Cerebellar cortex (tissue), 1 donor: ENCODE results near the gene KLHDC3.
A peak's percentile ranks its signal among the peaks of the same experiment; 100 is the strongest.
"Not testable (repeated sequence)": the region's sequence is repeated elsewhere in the genome, so short reads cannot be mapped to it uniquely, and the experiment has no call there.

ENCODE experiments used
- DNase-seq: peaks from one replicate; pipeline ENCODE4 v3.0.0-alpha.2; 2015; ENCODE audit warnings: low spot score

Gene KLHDC3

GRCh38 chr6:43029120-43029519 is 15.1 kb downstream of the KLHDC3 start:
- no peak for DNase-seq

GRCh38 chr6:43032326-43032725 is 18.3 kb downstream of the KLHDC3 start:
- DNase-seq, result no peak

GRCh38 chr6:43033496-43034189 is 19.6 kb downstream of the KLHDC3 start:
- no peak for DNase-seq

- DNase-seq, result no peak
These were observed 20.1 kb downstream of the KLHDC3 start for GRCh38 chr6:43034190-43034525.

- DNase-seq, result no peak
These were observed 21.6 kb downstream of the KLHDC3 start for GRCh38 chr6:43035495-43036194.

- DNase-seq, result no peak
These were observed 22.7 kb downstream of the KLHDC3 start for GRCh38 chr6:43036712-43037111.

GRCh38 chr6:43037197-43037596 is 23.1 kb downstream of the KLHDC3 start:
- DNase-seq, result no peak

GRCh38 chr6:43037706-43038105 is 23.7 kb downstream of the KLHDC3 start:
- DNase-seq, result no peak

- DNase-seq, result no peak
These were observed 24.7 kb downstream of the KLHDC3 start for GRCh38 chr6:43038727-43039126.

- DNase-seq, result peak; percentile 62
These were observed 26.7 kb downstream of the KLHDC3 start for GRCh38 chr6:43040542-43041257.

GRCh38 chr6:43041475-43041874 is 27.4 kb downstream of the KLHDC3 start:
- DNase-seq, result not testable (repeated sequence)

- no peak for DNase-seq
These were observed 29.3 kb downstream of the KLHDC3 start for GRCh38 chr6:43043310-43043709.

- peak; percentile 53 for DNase-seq
These were observed 31.4 kb downstream of the KLHDC3 start for GRCh38 chr6:43045371-43045930.

- DNase-seq, result no peak
These were observed 33.9 kb downstream of the KLHDC3 start for GRCh38 chr6:43047998-43048397.

GRCh38 chr6:43050981-43051380 is 36.9 kb downstream of the KLHDC3 start:
- no peak for DNase-seq

GRCh38 chr6:43052225-43052841 is 38.3 kb downstream of the KLHDC3 start:
- no peak for DNase-seq

- no peak for DNase-seq
These were observed 38.9 kb downstream of the KLHDC3 start for GRCh38 chr6:43052842-43053544.

GRCh38 chr6:43053545-43054205 is 39.6 kb downstream of the KLHDC3 start, which contains the start of gene CUL7:
CUL7 (minus strand) TSS chr6:43053851; CDS start chr6:43052788, 1,063 bp downstream.
- DNase-seq, result peak; percentile 97

GRCh38 chr6:43054206-43054943 is 40.3 kb downstream of the KLHDC3 start:
- DNase-seq, result no peak

- no peak for DNase-seq
These were observed 41.9 kb downstream of the KLHDC3 start for GRCh38 chr6:43055966-43056365.
